ENCODE results near the gene CXorf65.

CXorf65 gene

GRCh38 chrX:71057848-71058530 lies 48.6 kb downstream of the CXorf65 start:
- DNase-seq, result no peak

GRCh38 chrX:71056867-71057266 lies 49.7 kb downstream of the CXorf65 start:
- DNase-seq, result no peak
